GM12874 (cell line): ENCODE results near the gene VSIR.

Experiments used
- TF ChIP-seq, protein P1 (sequence below): IDR thresholded peaks from 2 replicates; pipeline ENCODE4 v1.5.1; 2011; ENCODE audit warnings: low read depth, mild to moderate bottlenecking, control low read depth, low read length, moderate library complexity; ENCODE audit not compliant: insufficient read depth

Gene VSIR

GRCh38 chr10:71797533-71798307 is 24.4 kb upstream of the VSIR start:
- TF ChIP-seq, protein P1, sequence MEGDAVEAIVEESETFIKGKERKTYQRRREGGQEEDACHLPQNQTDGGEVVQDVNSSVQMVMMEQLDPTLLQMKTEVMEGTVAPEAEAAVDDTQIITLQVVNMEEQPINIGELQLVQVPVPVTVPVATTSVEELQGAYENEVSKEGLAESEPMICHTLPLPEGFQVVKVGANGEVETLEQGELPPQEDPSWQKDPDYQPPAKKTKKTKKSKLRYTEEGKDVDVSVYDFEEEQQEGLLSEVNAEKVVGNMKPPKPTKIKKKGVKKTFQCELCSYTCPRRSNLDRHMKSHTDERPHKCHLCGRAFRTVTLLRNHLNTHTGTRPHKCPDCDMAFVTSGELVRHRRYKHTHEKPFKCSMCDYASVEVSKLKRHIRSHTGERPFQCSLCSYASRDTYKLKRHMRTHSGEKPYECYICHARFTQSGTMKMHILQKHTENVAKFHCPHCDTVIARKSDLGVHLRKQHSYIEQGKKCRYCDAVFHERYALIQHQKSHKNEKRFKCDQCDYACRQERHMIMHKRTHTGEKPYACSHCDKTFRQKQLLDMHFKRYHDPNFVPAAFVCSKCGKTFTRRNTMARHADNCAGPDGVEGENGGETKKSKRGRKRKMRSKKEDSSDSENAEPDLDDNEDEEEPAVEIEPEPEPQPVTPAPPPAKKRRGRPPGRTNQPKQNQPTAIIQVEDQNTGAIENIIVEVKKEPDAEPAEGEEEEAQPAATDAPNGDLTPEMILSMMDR: no peak

DNA sequence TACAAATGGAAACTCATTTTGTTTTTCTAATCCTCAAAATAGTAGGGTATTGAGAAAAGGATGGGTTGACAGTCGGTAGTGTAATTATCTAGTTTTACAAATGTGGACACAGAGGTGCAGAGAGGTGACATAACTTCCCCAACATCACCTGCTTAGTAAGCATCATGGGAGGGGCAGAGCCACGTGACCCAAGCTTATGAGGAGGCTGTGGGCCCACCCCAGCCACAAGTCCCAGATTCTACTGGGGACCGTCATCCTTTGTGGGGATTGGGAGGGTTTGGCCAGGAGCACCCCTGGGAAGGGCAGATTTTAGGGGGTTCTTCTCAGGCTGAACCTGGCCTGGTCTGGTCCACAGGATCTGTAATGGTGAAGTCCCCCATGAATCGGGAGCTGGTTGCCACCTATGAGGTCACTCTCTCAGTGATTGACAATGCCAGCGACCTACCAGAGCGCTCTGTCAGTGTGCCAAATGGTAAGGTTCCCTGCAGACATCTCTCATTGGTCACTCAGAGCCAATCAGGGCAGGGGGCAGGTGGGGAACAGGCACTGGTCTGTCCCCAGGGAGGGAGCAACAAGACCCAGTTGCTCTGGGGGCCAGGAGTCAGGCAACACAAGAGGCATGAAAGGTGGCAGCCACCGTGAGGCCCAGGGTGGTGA is 23.6 kb upstream of the VSIR start:
- TF ChIP-seq, protein P1: no peak

GRCh38 chr10:71795248-71795647 is 21.9 kb upstream of the VSIR start:
- TF ChIP-seq, protein P1: no peak

DNA sequence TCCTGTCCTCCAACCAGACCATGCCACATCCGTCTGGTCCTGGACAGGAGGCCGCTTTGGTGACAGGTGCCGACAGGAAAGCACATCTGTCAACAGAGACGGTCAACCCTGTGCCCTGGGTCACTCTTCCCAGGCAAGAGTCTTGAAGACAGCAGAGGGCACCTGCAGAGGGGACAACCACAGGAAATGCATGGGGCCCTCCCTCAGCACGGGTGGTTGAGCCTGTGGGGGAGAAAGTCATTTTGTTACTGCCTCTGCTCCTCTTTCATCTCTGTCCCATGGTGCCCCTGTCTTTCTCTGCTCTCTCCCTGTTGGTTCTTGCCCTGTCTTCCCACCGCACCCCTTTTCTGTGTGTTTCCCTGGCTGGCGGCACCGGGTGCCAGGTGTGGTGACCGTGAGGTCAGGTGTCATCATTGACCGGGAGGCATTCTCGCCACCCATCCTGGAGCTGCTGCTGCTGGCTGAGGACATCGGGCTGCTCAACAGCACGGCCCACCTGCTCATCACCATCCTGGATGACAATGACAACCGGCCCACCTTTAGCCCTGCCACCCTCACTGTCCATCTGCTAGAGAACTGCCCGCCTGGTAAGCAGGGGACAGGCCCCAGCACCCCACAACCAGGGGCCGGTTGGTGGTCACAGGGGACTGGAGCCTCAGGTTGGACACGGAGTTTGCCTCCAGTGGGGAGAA is 17.6 kb upstream of the VSIR start:
- TF ChIP-seq, protein P1: no peak

DNA sequence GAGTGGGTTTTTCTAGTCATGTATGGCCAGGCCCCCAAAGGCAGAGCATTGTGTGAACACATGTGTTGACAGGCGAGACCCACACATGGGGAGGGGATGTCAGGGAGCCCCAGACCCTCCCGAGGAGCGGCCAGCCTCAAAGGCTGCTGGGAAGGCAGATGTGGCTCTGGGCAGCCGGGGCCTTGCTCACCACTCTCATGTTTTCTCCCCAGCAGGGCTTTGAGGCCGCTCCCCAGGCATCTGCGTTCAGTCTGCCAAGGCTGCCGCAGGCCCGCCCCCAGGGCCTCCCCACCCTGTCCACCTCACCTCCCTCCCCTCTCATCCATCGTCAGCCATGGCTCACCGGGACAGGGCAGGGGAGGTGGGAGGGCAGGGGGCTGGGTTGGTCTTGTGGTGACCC is 16.6 kb upstream of the VSIR start:
- TF ChIP-seq, protein P1: no peak

GRCh38 chr10:71788954-71789353 is 15.6 kb upstream of the VSIR start:
- TF ChIP-seq, protein P1: no peak

GRCh38 chr10:71784679-71785272 is 11.5 kb upstream of the VSIR start:
- TF ChIP-seq, protein P1: no peak
